HG03139 (cell line): Measurements from ENCODE around the gene RINT1.
"Not testable (repeated sequence)": the region's sequence is repeated elsewhere in the genome, so short reads cannot be mapped to it uniquely, and the experiment has no call there.

Experiments used
- ATAC-seq: cut with Tn5 transposase; IDR thresholded peaks from one replicate; pipeline ENCODE4 v1.9.1; 2021; ENCODE audit not compliant: unreplicated experiment

Gene RINT1

GRCh38 chr7:105596866-105597265 lies 64.9 kb downstream of the RINT1 start:
- no peak for ATAC-seq

GRCh38 chr7:105599080-105599479 lies 67.1 kb downstream of the RINT1 start:
- not testable (repeated sequence) for ATAC-seq

- ATAC-seq: no peak
These were observed 67.5 kb downstream of the RINT1 start for GRCh38 chr7:105599551-105599950.

GRCh38 chr7:105600720-105601550 lies 68.9 kb downstream of the RINT1 start:
- no peak for ATAC-seq

GRCh38 chr7:105602325-105603305 lies 70.6 kb downstream of the RINT1 start:
- ATAC-seq: no peak

- no peak for ATAC-seq
These were observed 78.3 kb downstream of the RINT1 start for GRCh38 chr7:105610165-105610930.

GRCh38 chr7:105611856-105612775 lies 80.1 kb downstream of the RINT1 start:
- no peak for ATAC-seq

GRCh38 chr7:105612806-105613205 lies 80.8 kb downstream of the RINT1 start:
- ATAC-seq: no peak

GRCh38 chr7:105613611-105614330 lies 81.8 kb downstream of the RINT1 start:
- no peak for ATAC-seq

GRCh38 chr7:105614341-105614840 lies 82.4 kb downstream of the RINT1 start:
- ATAC-seq: no peak
